Body of pancreas (tissue), 4 donors: ENCODE data around the gene IL24.

Source experiments
- POLR2A ChIP-seq, 3 donors: fragments of 450-650 bp; IDR thresholded peaks; one replicate each; pipeline ENCODE4 v1.6.1; 2016; ENCODE audit warnings: antibody characterized with exemption in 3 of 3, mild to moderate bottlenecking in 2 of 3
- TF ChIP-seq, protein P1 (sequence below), 7 experiments: fragments of 450-650 bp in 4 of 7; fragments of 200-600 bp in 3 of 7; sonication (generic) in 3 of 7; IDR thresholded peaks; one replicate each; pipeline ENCODE4 v1.5.1; 2016 to 2019; ENCODE audit warnings: antibody characterized with exemption in 7 of 7

DNA sequence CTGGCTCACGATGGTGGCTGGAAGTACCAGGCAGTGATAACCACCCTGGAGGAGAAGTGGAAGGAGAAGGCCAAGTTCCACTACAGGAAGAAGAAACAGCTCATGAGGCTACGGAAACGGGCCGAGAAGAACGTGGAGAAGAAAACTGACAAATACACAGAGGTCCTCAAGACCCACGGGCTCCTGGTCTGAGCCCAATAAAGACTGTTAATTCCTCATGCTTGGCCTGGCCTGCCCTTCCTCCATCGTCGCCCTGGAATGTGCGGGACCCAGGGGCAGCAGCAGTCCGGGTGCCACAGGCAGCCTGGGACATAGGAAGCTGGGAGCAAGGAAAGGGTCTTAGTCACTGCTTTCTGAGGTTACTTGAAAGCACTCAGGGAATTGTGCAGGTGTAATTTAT, 10.8 kb downstream of the IL24 start:
- TF ChIP-seq, protein P1, sequence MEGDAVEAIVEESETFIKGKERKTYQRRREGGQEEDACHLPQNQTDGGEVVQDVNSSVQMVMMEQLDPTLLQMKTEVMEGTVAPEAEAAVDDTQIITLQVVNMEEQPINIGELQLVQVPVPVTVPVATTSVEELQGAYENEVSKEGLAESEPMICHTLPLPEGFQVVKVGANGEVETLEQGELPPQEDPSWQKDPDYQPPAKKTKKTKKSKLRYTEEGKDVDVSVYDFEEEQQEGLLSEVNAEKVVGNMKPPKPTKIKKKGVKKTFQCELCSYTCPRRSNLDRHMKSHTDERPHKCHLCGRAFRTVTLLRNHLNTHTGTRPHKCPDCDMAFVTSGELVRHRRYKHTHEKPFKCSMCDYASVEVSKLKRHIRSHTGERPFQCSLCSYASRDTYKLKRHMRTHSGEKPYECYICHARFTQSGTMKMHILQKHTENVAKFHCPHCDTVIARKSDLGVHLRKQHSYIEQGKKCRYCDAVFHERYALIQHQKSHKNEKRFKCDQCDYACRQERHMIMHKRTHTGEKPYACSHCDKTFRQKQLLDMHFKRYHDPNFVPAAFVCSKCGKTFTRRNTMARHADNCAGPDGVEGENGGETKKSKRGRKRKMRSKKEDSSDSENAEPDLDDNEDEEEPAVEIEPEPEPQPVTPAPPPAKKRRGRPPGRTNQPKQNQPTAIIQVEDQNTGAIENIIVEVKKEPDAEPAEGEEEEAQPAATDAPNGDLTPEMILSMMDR (IDR thresholded peaks at IDR 0.05), result no peak
- no peak for TF ChIP-seq POLR2A (IDR thresholded peaks at IDR 0.05)
